PFSK-1 (cell line): Measurements from ENCODE around the gene IQGAP3.

Experiments used
- FOXP2 ChIP-seq: optimal IDR thresholded peaks from 2 replicates; pipeline ENCODE3; 2011; ENCODE audit warnings: borderline replicate concordance, control low read depth, inconsistent platforms; ENCODE audit not compliant: insufficient read depth; ENCODE audit errors: extremely low read length, extremely low read depth
- POLR2AphosphoS5 ChIP-seq: IDR thresholded peaks from 2 replicates; pipeline ENCODE4 v1.6.1; 2012; ENCODE audit warnings: low read depth, mild to moderate bottlenecking, control low read depth, low read length, moderate library complexity
- REST ChIP-seq, 2 experiments: IDR thresholded peaks; 2 replicates each; pipeline versions ENCODE4 v1.6.1 to v1.8.0; 2011 to 2012; ENCODE audit warnings: low read depth in 2 of 2, low read length in 2 of 2, control low read depth in 1 of 2, inconsistent platforms in 1 of 2, mild to moderate bottlenecking in 1 of 2, moderate library complexity in 1 of 2; ENCODE audit not compliant: insufficient read depth in 1 of 2
- SIN3A ChIP-seq: IDR thresholded peaks from 2 replicates; pipeline ENCODE4 v1.6.1; 2012; ENCODE audit warnings: mild to moderate bottlenecking, low read length, moderate library complexity, borderline replicate concordance; ENCODE audit not compliant: insufficient read depth
- TAF1 ChIP-seq: IDR thresholded peaks from 2 replicates; pipeline ENCODE4 v1.6.1; 2012; ENCODE audit warnings: low read length, control low read depth, borderline replicate concordance; ENCODE audit not compliant: insufficient read depth

The IQGAP3 gene

GRCh38 chr1:156481527-156481926, 90.8 kb downstream of the IQGAP3 start:
- TF ChIP-seq TAF1, result no peak
- TF ChIP-seq FOXP2, result no peak
- TF ChIP-seq REST (IDR thresholded peaks at IDR 0.05; ENCODE audit: insufficient read depth in 1 of 2, low read depth in 2 of 2, low read length in 2 of 2), result no peak
- TF ChIP-seq SIN3A, result no peak
- TF ChIP-seq POLR2AphosphoS5, result no peak

- no peak for TF ChIP-seq FOXP2
- TF ChIP-seq TAF1, result no peak
- TF ChIP-seq REST (IDR thresholded peaks at IDR 0.05; ENCODE audit: insufficient read depth in 1 of 2, low read depth in 2 of 2, low read length in 2 of 2), result no peak
Observed at GRCh38 chr1:156480411-156481192, 91.8 kb downstream of the IQGAP3 start.

- no peak for TF ChIP-seq REST (IDR thresholded peaks at IDR 0.05; ENCODE audit: insufficient read depth in 1 of 2, low read depth in 2 of 2, low read length in 2 of 2)
- no peak for TF ChIP-seq FOXP2
- no peak for TF ChIP-seq TAF1
- no peak for TF ChIP-seq SIN3A
- TF ChIP-seq POLR2AphosphoS5, result no peak
Observed at GRCh38 chr1:156480016-156480370, 92.4 kb downstream of the IQGAP3 start.

GRCh38 chr1:156479093-156480015, 93.0 kb downstream of the IQGAP3 start:
- TF ChIP-seq POLR2AphosphoS5 (no peak), SIN3A (no peak), REST (IDR thresholded peaks at IDR 0.05; ENCODE audit: insufficient read depth in 1 of 2, low read depth in 2 of 2, low read length in 2 of 2) (no peak), FOXP2 (no peak), TAF1 (no peak)
